GOT3 (cell line): Measurements from ENCODE around the gene OR2W1.

Experiments used
- DNase-seq: peaks from one replicate; lab custom pipeline; 2025; ENCODE audit warnings: mixed read lengths; lab: John Stamatoyannopoulos, UW

Gene OR2W1

DNA sequence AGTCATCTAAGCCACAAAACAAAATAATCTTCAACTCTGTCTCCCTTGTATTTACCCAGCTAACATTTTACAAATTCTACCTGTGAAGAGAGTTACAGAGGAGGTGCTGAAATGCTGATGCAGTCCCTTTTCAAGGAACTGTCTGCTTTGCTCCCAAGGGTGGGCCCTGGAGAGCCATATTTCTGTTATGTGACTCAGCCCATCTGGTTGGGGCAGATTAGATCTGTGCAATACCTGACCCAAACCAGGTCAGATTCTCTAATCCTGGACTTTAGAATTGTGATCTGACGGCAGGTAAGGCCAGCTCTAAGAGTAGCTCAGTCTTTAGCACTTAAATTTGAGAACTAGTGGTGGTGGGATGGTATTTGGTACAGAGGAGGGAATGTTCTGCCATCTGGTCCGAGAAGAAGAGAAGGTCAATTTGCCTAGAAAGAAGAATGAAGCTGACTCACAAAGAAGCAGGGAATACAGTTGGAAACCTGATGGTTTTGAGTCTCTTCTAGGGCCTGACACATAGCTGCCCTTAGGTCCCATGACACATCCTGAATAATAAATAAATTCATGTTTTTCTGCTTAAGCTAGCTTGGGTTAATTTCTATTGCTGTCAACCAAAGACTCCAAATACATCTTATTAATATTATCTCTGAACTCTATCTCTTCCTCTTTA, 48.0 kb downstream of the OR2W1 start:
- DNase-seq, result no peak

DNA sequence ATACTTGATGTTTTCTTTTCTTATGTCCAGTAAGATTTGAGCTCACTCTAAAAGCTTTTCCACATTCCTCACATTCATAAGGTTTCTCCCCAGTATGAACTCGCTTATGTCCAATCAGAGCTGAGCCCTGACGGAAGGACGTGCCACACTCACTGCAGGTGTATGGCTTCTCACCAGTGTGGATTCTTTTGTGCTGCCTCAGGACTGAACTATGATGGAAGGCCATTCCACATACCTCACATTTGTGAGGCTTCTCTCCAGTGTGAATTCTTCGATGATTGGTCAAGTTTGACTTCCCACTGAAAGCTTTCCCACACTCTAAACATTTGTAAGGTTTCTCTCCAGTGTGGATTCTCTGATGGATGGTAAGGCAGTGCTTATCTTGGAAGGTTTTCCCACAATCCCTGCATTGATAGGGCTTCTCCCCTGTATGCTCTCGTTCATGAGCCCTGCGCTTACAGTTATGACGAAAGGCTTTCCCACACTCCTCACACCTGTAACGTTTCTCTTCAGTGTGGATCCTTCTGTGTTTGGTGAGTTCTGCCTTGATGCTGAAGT, 49.8 kb downstream of the OR2W1 start:
- DNase-seq, result no peak
